ENCODE data around the gene HJURP. TPM values are rescaled to one million over a fixed set of nuclear protein-coding genes. Genes with fewer than 3 reads are reported as not detected.

HJURP gene
- total RNA-seq, 2 experiments from 2014 or later = 126 to 129 TPM

DNA sequence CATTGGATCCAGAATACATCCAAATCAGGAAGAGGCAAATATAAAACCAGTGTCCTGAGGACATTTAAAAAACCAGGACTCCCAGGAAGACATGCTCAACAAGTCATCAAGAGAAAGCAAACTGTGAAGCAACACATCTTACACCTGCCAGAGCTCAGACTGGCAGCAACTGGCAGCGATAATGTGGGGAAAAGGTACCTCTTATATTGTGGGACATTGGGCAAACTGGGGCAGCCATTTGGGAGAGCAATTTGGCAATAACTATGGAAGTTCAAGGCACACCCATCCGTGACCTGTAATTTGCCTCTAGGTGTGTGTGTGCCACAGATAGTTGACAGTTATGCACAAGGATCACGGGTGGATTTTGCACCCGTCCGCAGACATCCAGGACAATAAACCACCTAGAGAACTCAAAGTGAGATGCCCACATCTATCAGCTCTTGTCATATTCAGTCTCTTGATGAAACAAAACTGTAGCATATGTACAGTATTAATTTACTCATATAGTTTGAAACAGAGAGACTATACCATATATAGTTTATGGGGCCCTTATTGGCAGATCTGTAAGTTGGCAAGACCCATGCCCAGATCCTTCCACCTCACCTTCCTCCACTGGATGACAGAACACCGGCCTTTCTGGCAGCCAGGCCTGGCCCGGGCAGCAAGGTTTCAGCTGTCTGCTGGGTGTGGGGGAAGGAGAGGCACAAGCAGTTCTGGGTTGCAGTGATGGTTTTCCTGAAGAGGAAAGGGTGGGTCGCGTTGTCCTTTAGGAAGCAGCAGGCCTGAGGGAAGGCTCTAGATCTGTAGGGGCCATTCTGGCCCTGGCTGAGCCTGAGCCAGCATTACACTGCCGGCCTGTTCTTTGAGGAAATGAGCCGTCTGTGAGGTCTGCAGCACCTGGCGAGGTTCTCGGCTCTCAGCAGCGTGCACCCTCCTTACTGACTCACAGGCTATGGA is 18.8 kb downstream of the HJURP start:
- CTCF ChIA-PET = no interaction called here
- POLR2A ChIA-PET = interaction anchor here (1.6 kb wide), 1 partner anchor 14 kb away, joined by 5 read pairs; no protein-coding TSS in a partner anchor
- Mint-ChIP-seq H3K4me3 (no peak overlapping the region), H3K27ac (no peak overlapping the region), H3K9me3 (no peaks in the 10 kb centered on the region), H3K4me1 (peaks cover 34% of the 10 kb centered on the region), H3K36me3 (ENCODE audit: low read depth) (peaks cover 82% of the 10 kb centered on the region), H3K27me3 (no peaks in the 10 kb centered on the region)
- DNase-seq = no peak

DNA sequence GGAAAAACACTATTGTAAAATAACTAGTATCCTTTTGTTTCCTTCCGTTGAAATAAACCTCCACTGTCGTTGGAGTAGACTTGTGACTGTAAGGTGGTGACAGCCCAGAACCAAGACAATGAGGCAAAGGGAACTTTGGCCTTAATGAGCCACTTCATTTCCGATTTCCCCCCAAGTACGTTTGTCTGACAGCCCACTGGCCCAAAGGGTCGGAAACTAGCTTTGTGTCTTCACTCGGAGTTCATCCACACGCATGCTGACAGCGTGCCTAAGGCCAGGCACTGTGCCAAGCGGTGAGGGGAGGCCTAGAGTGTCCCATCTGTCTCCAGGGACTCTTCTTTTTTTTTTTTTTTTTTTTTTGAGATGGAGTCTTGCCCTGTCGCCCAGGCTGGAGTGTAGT is 21.0 kb downstream of the HJURP start:
- Mint-ChIP-seq H3K36me3 (ENCODE audit: low read depth) (peaks cover 60% of the 10 kb centered on the region), H3K4me1 (peaks cover 13% of the 10 kb centered on the region), H3K9me3 (no peaks in the 10 kb centered on the region), H3K27ac (no peak overlapping the region), H3K4me3 (no peak overlapping the region), H3K27me3 (no peaks in the 10 kb centered on the region)
- no peak for DNase-seq
- POLR2A ChIA-PET = interaction anchor here (1.6 kb wide), 1 partner anchor 16 kb away, joined by 5 read pairs; no protein-coding TSS in a partner anchor
- CTCF ChIA-PET = interaction anchor here (0.6 kb wide), 1 partner anchor 8 kb away, joined by 3 read pairs; no protein-coding TSS in a partner anchor

DNA sequence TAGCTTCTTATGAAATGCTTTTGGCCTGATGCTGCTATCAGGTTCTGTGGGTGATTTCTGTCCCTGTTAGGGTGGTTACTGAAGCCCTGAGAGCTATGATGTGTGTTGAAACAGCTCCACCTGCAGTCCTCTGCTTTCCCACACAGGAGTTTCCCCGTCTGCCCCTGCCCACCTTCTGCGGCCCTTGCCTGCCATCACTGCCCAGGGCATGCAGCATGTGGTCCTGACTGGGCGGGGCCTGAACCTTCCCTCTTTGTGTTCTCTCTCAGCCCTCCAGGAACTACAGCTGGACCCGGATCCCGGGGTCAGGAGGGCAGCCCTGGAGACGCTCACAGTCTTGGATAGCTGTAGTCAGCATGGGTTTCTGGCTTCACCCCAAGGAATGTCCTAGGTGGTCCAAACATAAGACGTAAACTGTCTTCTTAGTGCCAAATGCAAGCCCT is 21.4 kb downstream of the HJURP start:
- POLR2A ChIA-PET = no interaction called here
- no peaks in the 10 kb centered on the region for H3K27me3 Mint-ChIP-seq
- no peak overlapping the region for H3K27ac Mint-ChIP-seq
- H3K36me3 Mint-ChIP-seq (ENCODE audit: low read depth) = peaks cover 56% of the 10 kb centered on the region
- CTCF ChIA-PET = no interaction called here
- no peaks in the 10 kb centered on the region for H3K9me3 Mint-ChIP-seq
- no peak overlapping the region for H3K4me3 Mint-ChIP-seq
- no peak for DNase-seq
- H3K4me1 Mint-ChIP-seq = peaks cover 8% of the 10 kb centered on the region

DNA sequence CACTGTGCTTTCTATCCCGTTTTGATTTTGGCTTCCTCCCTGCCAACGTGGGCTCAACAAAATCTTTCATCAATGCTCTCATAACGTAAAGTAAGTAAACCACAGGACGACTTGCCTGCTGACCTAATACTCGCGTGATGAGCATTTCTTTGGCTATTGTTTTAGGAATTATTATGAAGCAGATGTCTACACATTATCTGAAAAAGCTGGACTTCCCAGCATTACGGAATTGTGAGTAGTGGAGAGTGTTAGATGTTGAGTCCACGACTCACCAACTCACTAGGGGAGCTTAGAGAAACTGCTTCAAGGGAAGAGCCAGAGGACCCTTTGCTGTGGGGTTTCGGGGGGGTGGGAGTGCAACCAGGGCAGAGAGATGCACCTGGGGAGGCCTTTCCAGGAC is 21.9 kb downstream of the HJURP start:
- Mint-ChIP-seq H3K4me1 (peaks cover 5% of the 10 kb centered on the region), H3K27me3 (no peaks in the 10 kb centered on the region), H3K9me3 (no peaks in the 10 kb centered on the region), H3K36me3 (ENCODE audit: low read depth) (peaks cover 51% of the 10 kb centered on the region), H3K4me3 (no peak overlapping the region), H3K27ac (no peak overlapping the region)
- no peak for DNase-seq
- ChIA-PET CTCF (interaction anchor here (0.6 kb wide), 1 partner anchor 1214 kb away, joined by 3 read pairs; no protein-coding TSS in a partner anchor), POLR2A (no interaction called here)

DNA sequence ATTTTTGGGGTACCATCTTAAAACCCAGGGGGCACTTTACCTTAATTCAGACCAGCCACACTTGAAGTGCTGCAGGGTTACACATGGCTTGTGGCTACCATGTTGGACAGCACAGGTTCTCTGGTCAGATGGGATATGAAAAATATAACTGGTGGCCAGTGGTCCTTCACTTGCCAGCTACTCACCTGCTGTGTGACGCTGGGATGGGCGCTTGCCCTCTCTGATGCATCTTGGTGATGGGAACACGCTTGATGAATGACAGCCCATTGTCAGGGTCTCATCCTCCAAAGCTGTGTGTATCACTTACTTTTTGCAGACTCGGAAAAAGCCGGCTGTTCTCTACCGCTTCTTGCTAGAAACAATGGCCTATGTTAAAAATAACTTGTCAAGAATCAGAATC is 22.5 kb downstream of the HJURP start:
- Mint-ChIP-seq H3K27ac (no peak overlapping the region), H3K36me3 (ENCODE audit: low read depth) (peaks cover 45% of the 10 kb centered on the region), H3K4me1 (peaks cover 2% of the 10 kb centered on the region), H3K27me3 (peaks cover 3% of the 10 kb centered on the region), H3K4me3 (no peak overlapping the region), H3K9me3 (no peaks in the 10 kb centered on the region)
- ChIA-PET CTCF (interaction anchor here (0.6 kb wide), 1 partner anchor 1214 kb away, joined by 3 read pairs; no protein-coding TSS in a partner anchor), POLR2A (no interaction called here)
- no peak for DNase-seq

DNA sequence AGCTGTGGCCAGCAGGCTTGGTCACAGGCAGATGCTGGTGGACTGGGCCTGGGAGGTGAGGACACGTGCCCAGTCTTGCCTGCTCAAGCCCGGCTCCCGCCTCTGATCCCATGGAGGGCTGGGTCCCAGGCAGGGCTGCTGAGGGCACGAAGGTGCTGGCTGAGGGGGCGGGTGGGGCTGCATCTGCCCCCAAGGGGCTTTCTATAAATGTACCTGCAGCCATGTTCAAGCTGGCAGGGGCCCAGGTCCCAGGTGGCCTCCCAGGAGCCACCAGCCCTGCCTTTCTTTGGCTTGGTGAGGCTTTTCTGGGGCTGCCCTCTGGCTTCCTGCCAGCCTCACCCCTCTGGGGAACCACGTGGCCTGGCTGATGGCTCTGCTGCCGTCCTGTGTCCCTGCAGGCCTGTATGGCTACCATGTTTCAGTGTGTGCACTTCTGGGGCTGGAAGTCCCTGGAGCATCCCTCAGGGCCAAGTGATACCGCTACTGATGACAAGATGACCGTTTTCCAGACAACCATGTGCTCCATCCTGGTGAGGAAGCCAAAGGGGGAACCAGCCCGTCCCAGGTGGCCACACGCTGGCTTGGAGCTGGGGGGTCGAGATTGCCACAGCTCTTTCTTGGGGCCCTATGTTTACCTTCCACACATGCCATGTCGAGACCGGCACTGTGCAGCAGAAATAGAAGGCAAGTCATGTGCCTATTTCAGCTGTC is 23.2 kb downstream of the HJURP start:
- POLR2A ChIA-PET = no interaction called here
- H3K27ac Mint-ChIP-seq = no peak overlapping the region
- no peak for DNase-seq

DNA sequence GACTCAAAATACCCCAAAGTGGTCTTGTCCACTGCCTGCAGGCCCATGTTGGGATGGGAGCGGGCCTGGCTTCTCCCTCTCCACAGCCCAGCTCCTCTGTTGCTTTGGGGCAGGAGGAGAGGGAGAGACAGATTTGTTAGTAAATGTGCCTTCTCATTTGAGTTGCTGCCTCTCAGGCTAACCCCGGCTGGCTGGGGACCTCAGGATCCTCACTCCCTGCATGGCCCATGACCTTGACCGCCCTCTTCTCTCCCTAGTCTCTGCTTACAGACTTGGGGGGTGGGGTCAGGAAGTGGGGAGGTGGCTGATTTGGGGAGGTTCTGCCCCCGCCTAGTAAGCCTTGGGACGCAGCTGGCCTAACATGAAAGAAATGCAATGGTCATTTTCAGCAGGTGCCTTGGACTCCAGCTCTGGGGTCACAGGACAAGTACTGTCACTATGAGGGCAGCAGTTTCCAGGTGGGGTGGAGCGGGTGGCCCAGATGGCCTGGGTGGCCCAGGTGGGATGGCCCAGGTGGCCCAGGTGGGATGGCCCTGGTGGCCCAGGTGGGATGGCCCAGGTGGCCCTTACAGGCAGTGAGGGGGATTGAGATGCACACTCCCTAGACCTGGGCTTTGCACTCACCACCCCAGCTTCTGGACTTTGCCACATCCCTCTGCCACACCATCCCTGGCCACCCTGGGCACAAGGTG is 24.1 kb downstream of the HJURP start:
- ChIA-PET POLR2A (no interaction called here), CTCF (no interaction called here)
- Mint-ChIP-seq H3K9me3 (no peaks in the 10 kb centered on the region), H3K4me1 (no peaks in the 10 kb centered on the region), H3K36me3 (ENCODE audit: low read depth) (peaks cover 31% of the 10 kb centered on the region), H3K4me3 (no peak overlapping the region), H3K27me3 (peaks cover 9% of the 10 kb centered on the region), H3K27ac (no peak overlapping the region)
- DNase-seq = no peak

More for the DNA sequence above, 23.2 kb downstream of the HJURP start:
- Mint-ChIP-seq H3K4me1 (no peaks in the 10 kb centered on the region), H3K9me3 (no peaks in the 10 kb centered on the region), H3K36me3 (ENCODE audit: low read depth) (peaks cover 39% of the 10 kb centered on the region), H3K27me3 (peaks cover 7% of the 10 kb centered on the region), H3K4me3 (no peak overlapping the region)
- CTCF ChIA-PET = no interaction called here

DNA sequence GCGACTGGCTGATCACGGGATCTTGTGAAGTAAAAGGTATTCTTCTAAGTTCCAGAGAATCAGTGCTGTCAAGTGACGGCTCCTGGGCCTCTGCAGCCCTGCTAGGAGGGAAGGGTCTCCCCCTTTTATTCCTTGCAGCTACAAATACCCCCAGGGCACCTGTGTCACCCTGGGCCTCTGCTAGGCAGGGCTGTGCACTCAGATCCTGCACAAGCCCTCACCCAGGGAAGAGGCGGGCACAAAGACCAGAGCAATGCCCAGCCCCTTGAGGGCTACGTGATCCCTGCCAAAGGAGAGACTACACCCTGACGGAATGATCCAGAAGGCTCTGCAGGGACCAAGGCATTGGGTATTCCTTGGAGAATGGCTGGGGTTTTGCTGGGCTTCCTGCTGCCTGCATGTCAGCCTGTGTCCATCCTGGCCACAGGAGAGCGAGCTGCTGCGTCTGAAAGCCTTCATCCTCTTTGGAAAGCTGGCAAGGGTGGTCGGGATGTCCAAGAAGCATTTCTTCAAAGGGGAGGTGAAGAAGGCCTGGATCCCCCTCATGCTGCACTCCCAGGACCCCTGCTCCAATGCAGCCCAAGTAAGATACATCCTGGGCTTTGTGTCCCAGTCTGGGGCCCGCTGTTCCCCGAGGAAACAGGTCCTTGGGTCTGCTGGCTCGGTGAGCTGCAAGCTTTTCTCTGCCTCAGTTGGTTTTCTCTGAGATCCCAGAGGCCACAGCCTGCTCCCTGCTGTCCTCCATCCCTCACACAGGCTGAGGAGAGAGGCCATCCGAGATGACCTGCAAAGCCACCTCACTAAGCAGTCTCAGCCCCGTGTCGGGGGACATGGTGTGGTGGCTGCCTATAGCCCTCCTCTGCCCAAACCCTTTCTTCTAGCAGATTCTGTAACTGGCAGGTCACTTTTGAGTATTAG is 24.9 kb downstream of the HJURP start:
- Mint-ChIP-seq H3K4me3 (no peak overlapping the region), H3K27me3 (peaks cover 14% of the 10 kb centered on the region), H3K4me1 (no peaks in the 10 kb centered on the region), H3K27ac (no peak overlapping the region), H3K36me3 (ENCODE audit: low read depth) (peaks cover 22% of the 10 kb centered on the region), H3K9me3 (no peaks in the 10 kb centered on the region)
- no peak for DNase-seq
- ChIA-PET POLR2A (no interaction called here), CTCF (no interaction called here)

DNA sequence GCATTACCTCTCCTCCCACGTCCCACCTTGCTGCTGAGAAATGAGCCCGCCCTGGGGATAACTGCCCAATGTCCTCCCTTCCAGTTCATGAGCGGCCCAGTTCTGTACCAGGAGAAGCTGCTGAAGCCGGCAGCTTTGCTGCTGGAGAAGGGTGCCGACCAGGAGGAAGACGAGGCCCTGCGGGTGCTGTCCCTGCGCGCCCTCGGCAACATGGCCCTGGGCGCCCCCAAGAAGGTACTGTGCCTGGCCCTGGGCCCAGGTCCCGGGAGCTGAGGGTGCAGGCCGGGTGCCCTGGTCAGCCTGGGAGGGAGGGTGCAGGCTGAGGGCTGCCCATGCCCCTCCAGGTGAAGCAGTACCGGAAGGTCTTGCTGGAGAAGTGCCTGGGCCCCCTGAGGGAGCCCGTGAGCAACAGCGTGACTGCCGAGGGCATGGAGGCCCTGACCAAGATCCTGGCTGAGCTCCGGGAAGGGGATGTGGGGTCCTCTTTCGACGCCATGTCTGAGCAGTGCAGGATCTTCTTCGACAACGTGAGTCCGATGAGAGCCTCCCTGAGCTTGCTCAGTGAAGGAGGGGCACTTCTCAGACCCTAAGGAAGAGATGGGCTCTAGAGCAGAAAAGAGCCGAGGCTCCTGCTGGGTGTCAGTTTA is 25.7 kb downstream of the HJURP start:
- Mint-ChIP-seq H3K4me1 (no peaks in the 10 kb centered on the region), H3K36me3 (ENCODE audit: low read depth) (peaks cover 15% of the 10 kb centered on the region), H3K27me3 (peaks cover 14% of the 10 kb centered on the region), H3K9me3 (no peaks in the 10 kb centered on the region), H3K4me3 (no peak overlapping the region), H3K27ac (no peak overlapping the region)
- CTCF ChIA-PET = no interaction called here
- POLR2A ChIA-PET = no interaction called here
- DNase-seq = no peak

DNA sequence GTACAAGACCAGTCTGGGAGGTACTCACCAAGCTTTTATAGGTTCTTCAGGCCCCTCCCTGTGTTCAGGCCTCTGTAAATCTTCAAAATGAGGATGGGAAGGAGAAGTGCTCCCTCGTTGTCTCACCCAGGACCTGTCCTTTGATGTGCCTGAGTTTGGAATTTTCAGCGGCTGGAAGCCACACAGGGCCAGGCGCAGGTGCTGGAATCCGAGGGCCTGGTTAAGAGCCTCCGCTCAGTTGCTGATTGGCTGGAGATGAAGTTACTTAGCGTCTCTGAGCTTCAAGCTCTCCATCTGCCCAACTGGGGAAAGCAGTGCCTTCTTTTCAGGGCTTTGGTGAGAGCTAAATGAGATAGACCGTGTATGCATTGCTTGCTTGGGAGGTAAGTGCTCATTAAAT is 30.0 kb downstream of the HJURP start:
- CTCF ChIA-PET = no interaction called here
- no peak for DNase-seq
- peaks cover 14% of the 10 kb centered on the region for H3K27me3 Mint-ChIP-seq

DNA sequence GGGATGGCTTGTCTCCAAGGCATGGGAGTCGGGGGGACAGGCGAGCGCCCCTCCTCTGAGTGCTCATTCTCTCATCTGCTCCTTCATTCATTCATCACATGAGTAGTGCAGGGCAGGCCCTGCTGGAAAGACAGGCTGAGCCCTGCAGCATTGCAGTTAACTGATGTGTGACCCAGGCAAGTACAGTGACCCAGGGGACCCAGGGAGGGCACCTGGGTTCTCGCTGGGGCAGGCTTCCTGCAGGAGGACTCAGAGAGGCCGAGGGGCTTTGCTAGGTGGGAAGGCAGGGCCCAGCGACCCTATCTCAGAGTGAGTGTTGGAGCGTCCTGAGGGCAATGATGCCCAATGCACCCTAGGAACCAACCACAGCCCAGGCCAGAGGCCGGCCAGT is 30.6 kb downstream of the HJURP start:
- no peaks in the 10 kb centered on the region for H3K9me3 Mint-ChIP-seq
- ChIA-PET POLR2A (no interaction called here), CTCF (no interaction called here)
- DNase-seq = no peak
- H3K36me3 Mint-ChIP-seq (ENCODE audit: low read depth) = no peaks in the 10 kb centered on the region
- H3K4me3 Mint-ChIP-seq = no peak overlapping the region
- peaks cover 14% of the 10 kb centered on the region for H3K27me3 Mint-ChIP-seq
- no peak overlapping the region for H3K27ac Mint-ChIP-seq
- no peaks in the 10 kb centered on the region for H3K4me1 Mint-ChIP-seq

More for the DNA sequence above, 30.0 kb downstream of the HJURP start:
- Mint-ChIP-seq H3K27ac (no peak overlapping the region), H3K36me3 (ENCODE audit: low read depth) (no peaks in the 10 kb centered on the region), H3K4me3 (no peak overlapping the region), H3K9me3 (no peaks in the 10 kb centered on the region), H3K4me1 (no peaks in the 10 kb centered on the region)
- POLR2A ChIA-PET = no interaction called here

Data from activated CD4-positive, alpha-beta memory T cell treated with anti-CD3 and anti-CD28 coated beads, Interleukin-2, amount 10 ng/mL, durations not matched to agents 7 days and 5 days (primary cell).